ENCODE data around the gene GRB10. TPM values are rescaled to one million over a fixed set of nuclear protein-coding genes. Genes with fewer than 3 reads are reported as not detected.

GRB10 gene
- total RNA-seq, 2 experiments from 2014 or later: 5.9 to 8.4 TPM

DNA sequence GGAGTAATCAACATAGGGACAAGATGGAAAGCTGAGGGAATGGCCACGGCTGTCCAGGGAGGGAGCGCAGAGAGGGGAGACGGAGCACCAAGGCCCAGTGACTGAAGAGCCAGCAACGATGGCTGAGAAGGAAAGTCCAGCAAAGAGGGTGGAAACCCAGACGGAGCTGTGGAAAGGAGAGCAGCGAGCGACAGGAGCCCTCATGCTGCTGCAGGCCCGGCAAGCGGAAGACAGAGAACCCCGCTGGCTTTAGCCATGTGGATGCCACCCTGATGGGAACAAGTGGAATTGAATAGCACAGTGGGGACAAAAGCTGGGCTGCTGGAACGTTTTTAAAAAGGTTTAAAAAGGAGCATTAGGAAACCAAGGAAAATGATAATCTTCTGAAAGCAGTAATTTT is 134.6 kb downstream of the GRB10 start:
- no peak overlapping the region for H3K27ac ChIP-seq (ENCODE audit: low read depth in 1 of 2, low read length in 2 of 2)
- no peaks in the 10 kb centered on the region for H3K27me3 Mint-ChIP-seq

DNA sequence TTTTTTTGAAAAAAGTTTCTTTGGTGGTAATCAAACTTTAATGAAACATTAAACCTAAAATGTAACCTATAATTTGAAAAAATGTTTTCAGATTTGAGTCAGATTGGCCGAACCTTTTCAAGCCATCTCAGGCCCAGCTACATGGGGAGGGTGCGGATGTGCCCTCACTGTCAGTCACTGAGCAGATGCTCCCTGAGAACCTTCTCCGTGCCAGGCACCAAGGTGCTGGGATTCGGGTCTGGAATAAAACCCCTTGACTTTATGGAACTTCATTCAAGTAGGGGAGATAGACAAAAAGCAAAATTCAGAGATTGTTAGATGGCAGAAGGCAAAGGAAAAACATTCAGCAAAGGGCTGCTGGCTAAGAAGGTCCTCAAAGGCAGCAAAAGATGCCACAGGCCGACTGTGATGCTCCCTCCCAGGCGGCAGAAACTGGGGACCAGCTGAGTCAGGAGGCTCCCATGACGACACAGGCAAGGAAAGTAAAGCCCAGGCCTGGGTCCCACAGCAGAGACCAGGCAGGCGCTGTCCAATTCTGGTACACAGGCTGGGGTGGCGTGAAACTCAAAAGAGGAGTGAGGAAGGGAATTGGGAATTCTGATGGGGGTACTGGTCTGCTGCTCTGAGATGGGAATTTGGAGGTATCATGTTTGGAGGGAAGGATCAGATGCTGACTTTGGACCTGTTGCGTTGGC is 135.3 kb downstream of the GRB10 start:
- Mint-ChIP-seq H3K27ac (no peak overlapping the region), H3K4me3 (no peak overlapping the region), H3K9me3 (no peaks in the 10 kb centered on the region), H3K4me1 (ENCODE audit: low read depth) (no peaks in the 10 kb centered on the region), H3K36me3 (ENCODE audit: low read depth) (no peaks in the 10 kb centered on the region), H3K27me3 (no peaks in the 10 kb centered on the region)
- no peaks in the 10 kb centered on the region for H3K27me3 ChIP-seq (ENCODE audit: control insufficient read depth in 1 of 2, insufficient read depth in 2 of 2, low read length in 2 of 2)
- DNase-seq: no peak
- ATAC-seq (ENCODE audit: poor library complexity): no peak
- H3K36me3 ChIP-seq (ENCODE audit: insufficient read depth, low read length): no peaks in the 10 kb centered on the region
- POLR2A ChIA-PET: no interaction called here
- intact Hi-C loops (cut with DNase I, micrococcal nuclease): no loop called here
- no peaks in the 10 kb centered on the region for H3K4me1 ChIP-seq (ENCODE audit: insufficient read depth, low read length)
- no peak overlapping the region for H3K27ac ChIP-seq (ENCODE audit: low read depth in 1 of 2, low read length in 2 of 2)
- no peak overlapping the region for H3K4me3 ChIP-seq (ENCODE audit: low read length)
- CTCF ChIA-PET: no interaction called here
- TF ChIP-seq, protein P1, sequence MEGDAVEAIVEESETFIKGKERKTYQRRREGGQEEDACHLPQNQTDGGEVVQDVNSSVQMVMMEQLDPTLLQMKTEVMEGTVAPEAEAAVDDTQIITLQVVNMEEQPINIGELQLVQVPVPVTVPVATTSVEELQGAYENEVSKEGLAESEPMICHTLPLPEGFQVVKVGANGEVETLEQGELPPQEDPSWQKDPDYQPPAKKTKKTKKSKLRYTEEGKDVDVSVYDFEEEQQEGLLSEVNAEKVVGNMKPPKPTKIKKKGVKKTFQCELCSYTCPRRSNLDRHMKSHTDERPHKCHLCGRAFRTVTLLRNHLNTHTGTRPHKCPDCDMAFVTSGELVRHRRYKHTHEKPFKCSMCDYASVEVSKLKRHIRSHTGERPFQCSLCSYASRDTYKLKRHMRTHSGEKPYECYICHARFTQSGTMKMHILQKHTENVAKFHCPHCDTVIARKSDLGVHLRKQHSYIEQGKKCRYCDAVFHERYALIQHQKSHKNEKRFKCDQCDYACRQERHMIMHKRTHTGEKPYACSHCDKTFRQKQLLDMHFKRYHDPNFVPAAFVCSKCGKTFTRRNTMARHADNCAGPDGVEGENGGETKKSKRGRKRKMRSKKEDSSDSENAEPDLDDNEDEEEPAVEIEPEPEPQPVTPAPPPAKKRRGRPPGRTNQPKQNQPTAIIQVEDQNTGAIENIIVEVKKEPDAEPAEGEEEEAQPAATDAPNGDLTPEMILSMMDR (IDR thresholded peaks at IDR 0.05): no peak
- no peaks in the 10 kb centered on the region for H3K9me3 ChIP-seq (ENCODE audit: control insufficient read depth in 1 of 2, insufficient read depth in 1 of 2, low read length in 2 of 2)

More for the DNA sequence above, 134.6 kb downstream of the GRB10 start:
- ChIA-PET POLR2A (no interaction called here), CTCF (no interaction called here)
- Mint-ChIP-seq H3K4me1 (ENCODE audit: low read depth) (no peaks in the 10 kb centered on the region), H3K27ac (no peak overlapping the region), H3K36me3 (ENCODE audit: low read depth) (no peaks in the 10 kb centered on the region), H3K4me3 (no peak overlapping the region), H3K9me3 (no peaks in the 10 kb centered on the region)
- no peak for DNase-seq
- Histone ChIP-seq H3K4me1 (ENCODE audit: insufficient read depth, low read length) (no peaks in the 10 kb centered on the region), H3K36me3 (ENCODE audit: insufficient read depth, low read length) (no peaks in the 10 kb centered on the region), H3K9me3 (ENCODE audit: control insufficient read depth in 1 of 2, insufficient read depth in 1 of 2, low read length in 2 of 2) (no peaks in the 10 kb centered on the region), H3K4me3 (ENCODE audit: low read length) (no peak overlapping the region), H3K27me3 (ENCODE audit: control insufficient read depth in 1 of 2, insufficient read depth in 2 of 2, low read length in 2 of 2) (no peaks in the 10 kb centered on the region)
- intact Hi-C loops (cut with DNase I, micrococcal nuclease): no loop called here
- TF ChIP-seq, protein P1 (IDR thresholded peaks at IDR 0.05): no peak
- no peak for ATAC-seq (ENCODE audit: poor library complexity)

DNA sequence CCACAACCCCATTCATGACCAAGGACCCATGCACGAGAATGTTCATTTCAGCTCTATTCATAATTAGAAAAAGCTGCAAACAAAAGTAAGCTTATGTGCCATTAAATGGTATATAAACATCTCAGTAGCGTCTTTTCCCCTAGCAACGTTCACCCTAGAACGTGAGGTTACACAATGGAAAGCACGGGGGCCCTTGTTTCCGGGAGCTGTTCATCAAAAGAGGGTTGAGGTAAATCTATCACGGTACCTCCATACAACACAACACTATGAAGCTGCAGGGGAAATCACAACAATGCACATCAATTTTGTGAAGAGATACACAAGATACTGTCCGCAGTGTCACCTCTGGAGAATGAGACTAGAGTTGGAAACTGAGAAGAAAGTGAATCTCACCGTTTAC is 136.6 kb downstream of the GRB10 start:
- Mint-ChIP-seq H3K9me3 (no peaks in the 10 kb centered on the region), H3K27ac (no peak overlapping the region), H3K4me1 (ENCODE audit: low read depth) (no peaks in the 10 kb centered on the region), H3K27me3 (no peaks in the 10 kb centered on the region), H3K4me3 (no peak overlapping the region), H3K36me3 (ENCODE audit: low read depth) (no peaks in the 10 kb centered on the region)
- Histone ChIP-seq H3K4me3 (ENCODE audit: low read length) (no peak overlapping the region), H3K36me3 (ENCODE audit: insufficient read depth, low read length) (no peaks in the 10 kb centered on the region), H3K4me1 (ENCODE audit: insufficient read depth, low read length) (no peaks in the 10 kb centered on the region), H3K27me3 (ENCODE audit: control insufficient read depth in 1 of 2, insufficient read depth in 2 of 2, low read length in 2 of 2) (no peaks in the 10 kb centered on the region), H3K9me3 (ENCODE audit: control insufficient read depth in 1 of 2, insufficient read depth in 1 of 2, low read length in 2 of 2) (no peaks in the 10 kb centered on the region), H3K27ac (ENCODE audit: low read depth in 1 of 2, low read length in 2 of 2) (no peak overlapping the region)
- ChIA-PET POLR2A (no interaction called here), CTCF (no interaction called here)
- DNase-seq: peak in 1 of 14 experiments; percentile 10
- intact Hi-C loops (cut with DNase I, micrococcal nuclease): no loop called here
- TF ChIP-seq, protein P1 (IDR thresholded peaks at IDR 0.05): no peak
- no peak for ATAC-seq (ENCODE audit: poor library complexity)
